Stimulated activated naive B cell treated with anti-CD40 and anti-IgM and Interleukin-4, amounts not matched to agents 10 μg/mL and 1 μg/mL and 100 μg/mL, for 72 hours (primary cell): ENCODE measurements around the gene NXF1.
"Not testable (repeated sequence)": the region's sequence is repeated elsewhere in the genome, so short reads cannot be mapped to it uniquely, and the experiment has no call there.

ENCODE experiments used
- ATAC-seq, 2 donors: fragments of 150-1000 bp; cut with Tn5 transposase; replicated peaks; 2 replicates each; pipeline ENCODE4 v1.10.0; 2021; ENCODE audit warnings: moderate library complexity in 1 of 2
- DNase-seq: peaks from one replicate; pipeline ENCODE4 v3.0.0; 2021
- H3K27ac Mint-ChIP-seq: one replicate; pipeline ENCODE4 v1.8.0; 2022; ENCODE audit warnings: mild to moderate bottlenecking, mixed read lengths
- H3K27me3 Mint-ChIP-seq, 2 donors: one replicate each; pipeline ENCODE4 v1.8.0; 2022; ENCODE audit warnings: mixed read lengths in 2 of 2
- H3K36me3 Mint-ChIP-seq, 2 donors: one replicate each; pipeline ENCODE4 v1.8.0; 2022; ENCODE audit warnings: mixed read lengths in 2 of 2, mild to moderate bottlenecking in 1 of 2
- H3K4me1 Mint-ChIP-seq, 2 donors: one replicate each; pipeline ENCODE4 v1.8.0; 2022; ENCODE audit warnings: mixed read lengths in 2 of 2, mild to moderate bottlenecking in 1 of 2
- H3K4me3 Mint-ChIP-seq, 2 donors: one replicate each; pipeline ENCODE4 v1.8.0; 2022; ENCODE audit warnings: mild to moderate bottlenecking in 2 of 2, mixed read lengths in 2 of 2, moderate library complexity in 1 of 2
- H3K9me3 Mint-ChIP-seq, 2 donors: one replicate each; pipeline ENCODE4 v1.8.0; 2022; ENCODE audit warnings: mixed read lengths in 2 of 2, mild to moderate bottlenecking in 1 of 2

The NXF1 gene

DNA sequence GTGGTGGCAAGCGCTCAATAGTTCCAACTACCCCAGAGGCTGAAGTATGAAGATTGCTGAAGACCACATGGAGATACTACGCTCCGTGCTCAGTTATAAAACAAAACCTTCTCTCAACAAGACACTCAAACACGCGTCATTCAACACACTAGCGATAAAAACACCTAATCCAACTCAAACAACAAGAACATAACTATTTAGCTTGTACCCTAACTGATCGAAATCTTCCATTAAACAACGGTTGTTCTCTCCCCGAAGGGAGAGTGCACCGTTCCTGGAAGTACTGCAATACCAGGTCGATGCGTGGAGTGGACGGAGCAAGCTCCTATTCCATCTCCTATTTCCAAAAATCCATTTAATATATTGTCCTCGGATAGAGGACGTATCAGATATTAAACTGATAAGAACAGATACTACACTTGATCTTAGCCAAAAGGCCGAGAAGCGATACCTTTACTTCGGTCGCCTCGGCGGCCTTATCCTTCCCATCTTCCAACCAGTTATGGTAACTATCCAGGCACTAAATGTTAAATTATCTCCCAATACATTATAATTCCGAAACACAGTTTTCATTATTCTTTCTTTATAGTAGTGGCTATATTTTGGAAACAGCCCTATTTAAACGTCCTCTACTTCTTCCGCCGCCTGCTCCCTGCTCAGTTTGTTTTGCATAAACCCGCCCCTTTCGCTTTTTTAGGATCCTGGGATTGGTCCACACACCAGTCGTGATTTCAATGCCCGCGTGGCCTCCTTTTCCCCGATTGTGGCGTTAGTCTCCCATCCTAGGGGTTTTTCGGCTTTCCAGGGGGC is 36.3 kb upstream of the NXF1 start:
- Mint-ChIP-seq H3K4me1 (peaks cover 13 to 18% of the 10 kb centered on the region in 2 donors), H3K27me3 (no peaks in the 10 kb centered on the region), H3K36me3 (peaks cover 9 to 18% of the 10 kb centered on the region in 2 donors), H3K4me3 (no peak overlapping the region), H3K27ac (no peak overlapping the region), H3K9me3 (no peaks in the 10 kb centered on the region)
- ATAC-seq (peak; percentile 75 to 79), DNase-seq (peak; percentile 90)

DNA sequence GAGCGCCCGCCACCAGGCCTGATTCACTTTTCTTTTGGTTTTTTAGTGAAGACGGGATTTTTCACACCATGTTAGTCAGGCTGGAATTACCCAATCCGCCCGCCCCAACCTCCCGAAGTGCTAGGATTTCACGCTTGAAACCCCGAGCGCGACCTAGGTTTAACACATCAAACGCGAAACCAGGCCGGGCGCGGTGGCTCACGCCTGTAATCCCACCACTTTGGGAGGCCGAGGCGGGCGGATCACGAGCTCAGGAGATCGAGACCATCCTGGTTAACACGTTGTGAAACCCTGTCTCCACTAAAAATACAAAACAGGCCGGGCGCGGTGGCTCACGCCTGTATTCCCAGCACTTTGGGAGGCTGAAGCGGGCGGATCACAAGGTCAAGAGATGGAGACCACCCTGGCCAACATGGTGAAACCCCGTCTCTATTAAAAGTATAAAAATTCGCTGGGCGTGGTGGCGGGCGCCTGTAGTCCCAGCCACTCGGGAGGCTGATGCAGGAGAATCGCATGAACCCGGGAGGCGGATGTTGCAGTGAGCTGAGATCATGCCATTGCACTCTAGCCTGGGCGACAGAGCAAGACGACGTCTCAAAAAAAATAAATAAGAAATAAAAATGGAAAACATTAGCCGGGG is 35.6 kb upstream of the NXF1 start:
- not testable (repeated sequence) for H3K4me3 Mint-ChIP-seq, H3K27me3 Mint-ChIP-seq, H3K9me3 Mint-ChIP-seq, H3K27ac Mint-ChIP-seq
- Mint-ChIP-seq H3K36me3 (peaks cover 9 to 21% of the 10 kb centered on the region in 2 donors), H3K4me1 (peaks cover 15 to 20% of the 10 kb centered on the region in 2 donors)
- peak; percentile 29 to 38 for ATAC-seq
- peak; percentile 94 for DNase-seq

DNA sequence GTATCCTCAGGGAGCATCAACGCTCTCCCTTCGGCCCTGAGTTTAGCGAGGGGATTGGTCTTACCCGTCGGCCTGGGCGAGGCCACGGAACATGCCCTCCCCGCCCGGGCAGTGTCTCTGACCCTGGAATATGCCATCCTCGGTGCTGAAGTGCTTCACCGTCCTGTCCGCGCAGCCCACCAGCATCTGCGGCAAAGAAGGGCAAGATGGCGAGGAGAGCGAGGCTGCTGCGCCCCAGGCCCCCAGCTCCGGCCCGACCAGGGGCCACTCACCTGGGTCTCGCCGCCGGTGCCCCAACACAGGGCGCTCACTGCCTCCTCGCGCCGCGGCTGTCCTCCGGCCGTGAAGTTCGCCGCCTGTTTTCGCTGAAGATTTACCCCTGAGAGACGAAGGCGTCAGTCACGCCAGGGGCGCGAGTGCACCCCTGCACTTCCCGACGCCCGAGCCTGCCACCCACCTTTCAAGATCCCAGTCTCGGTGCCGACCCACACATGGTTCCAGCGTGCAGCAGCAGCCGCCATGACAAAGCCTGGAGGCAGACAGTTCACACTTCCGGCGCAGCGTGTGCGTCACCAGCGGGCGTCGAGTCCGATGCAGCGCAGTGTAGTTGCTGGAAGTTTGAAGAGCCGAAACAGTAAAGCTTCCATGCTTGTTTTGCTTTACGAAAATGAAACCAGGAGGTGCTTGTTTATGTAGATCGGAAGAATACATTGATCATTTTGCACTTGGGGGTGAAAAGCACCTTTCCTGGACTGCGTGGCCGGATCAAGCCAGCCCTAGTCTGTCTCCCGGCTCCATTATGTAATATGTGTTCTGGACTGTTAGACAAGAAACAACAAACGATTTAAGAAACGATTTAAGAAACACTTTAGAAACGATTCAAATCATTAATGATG is 34.1 kb upstream of the NXF1 start, which contains the start of gene WDR74:
WDR74 (minus strand) TSS at position 541 of the 896 bp plus-strand sequence; CDS start at position 521, 20 bp downstream.
- Mint-ChIP-seq H3K36me3 (peaks cover 13 to 31% of the 10 kb centered on the region in 2 donors), H3K27ac (no peak within 1 kb of the TSS), H3K9me3 (no peaks in the 10 kb centered on the region), H3K27me3 (no peaks in the 10 kb centered on the region), H3K4me1 (peaks cover 26 to 30% of the 10 kb centered on the region in 2 donors), H3K4me3 (no peak within 1 kb of the TSS)
- peak; percentile 41 to 53 for ATAC-seq
- DNase-seq = peak; percentile 85

DNA sequence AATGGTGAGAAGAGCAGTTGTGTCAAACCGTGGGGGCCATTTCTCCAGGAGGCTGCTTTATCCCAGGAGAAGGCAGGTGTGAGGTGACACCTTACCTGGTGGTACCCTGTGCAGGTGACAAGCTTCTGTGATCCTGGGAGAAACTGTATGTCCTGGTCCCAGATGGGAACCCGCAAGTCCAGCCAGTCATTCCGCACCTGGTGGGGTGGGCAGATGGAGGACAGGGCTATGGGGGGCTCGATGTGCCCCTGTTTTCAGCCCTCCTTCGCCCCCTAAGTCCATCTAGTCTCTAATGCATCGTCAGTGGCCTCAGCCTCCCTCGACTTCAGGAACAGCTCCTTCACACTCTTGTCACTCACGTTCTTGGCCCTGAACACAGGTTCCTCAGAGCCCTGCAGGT is 30.1 kb upstream of the NXF1 start:
- Mint-ChIP-seq H3K9me3 (no peaks in the 10 kb centered on the region), H3K27me3 (no peaks in the 10 kb centered on the region), H3K4me3 (no peak overlapping the region), H3K4me1 (peaks cover 45 to 56% of the 10 kb centered on the region in 2 donors), H3K27ac (no peak overlapping the region), H3K36me3 (peaks cover 30 to 49% of the 10 kb centered on the region in 2 donors)
- ATAC-seq (no peak), DNase-seq (no peak)

DNA sequence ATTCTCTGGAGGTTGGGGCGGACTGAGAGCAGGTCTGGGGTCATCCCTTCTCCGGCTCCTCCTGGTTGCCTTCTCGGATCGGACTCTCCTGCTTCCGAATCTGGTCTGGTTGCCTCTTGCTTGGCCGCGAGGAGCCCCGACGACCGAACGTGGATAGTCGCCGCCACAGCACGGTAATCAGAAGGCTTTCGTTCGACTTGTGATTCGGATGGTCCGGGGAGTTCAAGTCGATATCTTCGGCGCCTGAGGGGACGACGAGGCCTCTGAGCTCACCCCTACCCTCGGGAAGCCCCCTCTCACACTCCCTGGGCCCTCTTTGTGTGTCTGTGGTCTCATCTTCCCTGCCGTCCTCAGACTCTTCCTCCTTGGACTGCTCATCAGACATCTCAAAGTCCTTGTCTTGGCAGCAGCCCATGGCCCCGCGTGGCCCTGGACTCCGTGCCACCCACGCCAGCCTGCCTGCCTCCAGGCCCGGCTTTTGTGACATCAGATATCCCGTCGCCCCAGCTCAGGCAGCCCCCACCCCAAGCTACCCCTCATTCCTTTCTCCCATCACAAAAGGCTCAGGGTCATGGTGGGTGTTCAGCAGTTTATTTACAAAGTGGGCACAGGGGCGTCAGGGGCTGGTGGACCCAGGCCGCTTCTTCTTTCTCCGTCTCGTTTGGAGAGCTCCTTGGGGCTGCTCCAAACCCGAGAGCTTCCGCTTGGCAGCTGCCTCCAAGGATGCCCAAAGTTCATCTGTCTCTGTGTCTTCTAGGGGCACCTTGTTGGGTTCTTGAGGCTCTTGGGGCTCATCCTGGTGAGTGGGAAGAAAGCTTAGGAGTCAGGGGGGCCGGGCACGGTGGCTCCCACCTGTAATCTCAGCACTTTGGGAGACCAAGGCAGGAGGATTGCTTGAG is 27.3 kb upstream of the NXF1 start, which contains the start of gene TEX54:
TEX54 (minus strand) TSS at position 506 of the 899 bp plus-strand sequence.
- Mint-ChIP-seq H3K36me3 (peaks cover 25 to 44% of the 10 kb centered on the region in 2 donors), H3K27ac (peak within 1 kb of the TSS; percentile 99), H3K9me3 (no peaks in the 10 kb centered on the region), H3K4me3 (peak within 1 kb of the TSS; percentile 86 to 94), H3K27me3 (no peaks in the 10 kb centered on the region), H3K4me1 (peaks cover 37 to 61% of the 10 kb centered on the region in 2 donors)
- DNase-seq = no peak
- ATAC-seq = peak; percentile 15 to 24

DNA sequence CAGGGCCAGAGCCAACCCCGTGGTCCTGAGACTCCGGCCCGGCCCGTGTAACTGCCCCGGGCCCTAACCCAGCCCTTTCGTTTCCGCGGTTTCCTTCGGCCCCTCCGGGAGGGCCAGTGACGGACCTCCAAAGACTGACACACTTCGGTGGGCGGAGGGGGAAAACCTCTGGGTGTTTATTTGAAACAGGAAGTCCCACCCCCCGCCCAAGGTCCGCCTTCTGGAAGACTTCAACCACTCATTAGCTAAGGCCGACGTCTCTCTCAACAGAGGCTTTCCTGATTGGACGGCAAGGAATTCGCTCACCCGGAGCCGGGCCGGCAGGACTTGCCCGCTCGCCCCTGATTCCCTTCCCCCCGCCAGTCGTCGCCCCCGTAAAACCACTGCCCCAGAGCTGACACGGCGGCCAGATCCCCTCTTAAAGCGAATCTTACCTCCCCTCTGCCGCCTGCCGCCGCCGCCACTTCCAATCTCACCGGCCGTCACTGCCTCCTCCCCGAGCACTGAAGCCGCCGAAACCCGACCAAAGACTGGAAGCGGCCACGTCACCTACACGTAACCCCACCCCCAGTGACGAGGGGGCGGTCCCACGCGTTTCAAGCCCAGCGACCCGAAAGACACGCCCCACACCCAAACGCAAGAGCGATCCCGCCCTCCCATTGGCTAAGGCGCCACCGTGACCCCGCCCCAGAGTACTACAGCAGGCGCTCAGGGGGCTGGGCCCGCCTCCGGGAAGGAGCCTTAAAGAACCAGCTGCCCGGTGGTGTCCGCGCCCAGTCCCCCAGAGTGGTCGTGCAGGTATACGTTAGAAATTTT is 26.5 kb upstream of the NXF1 start, which contains the start of gene STX5:
STX5 (minus strand) TSS at position 532 of the 816 bp plus-strand sequence. CDS start 808 bp downstream, outside the sequence.
- Mint-ChIP-seq H3K27ac (peak within 1 kb of the TSS; percentile 99), H3K4me1 (peaks cover 36 to 55% of the 10 kb centered on the region in 2 donors), H3K27me3 (no peaks in the 10 kb centered on the region), H3K4me3 (peak within 1 kb of the TSS; percentile 86 to 94), H3K36me3 (peaks cover 27 to 48% of the 10 kb centered on the region in 2 donors), H3K9me3 (no peaks in the 10 kb centered on the region)
- DNase-seq (peak; percentile 97), ATAC-seq (peak; percentile 88 to 91)

DNA sequence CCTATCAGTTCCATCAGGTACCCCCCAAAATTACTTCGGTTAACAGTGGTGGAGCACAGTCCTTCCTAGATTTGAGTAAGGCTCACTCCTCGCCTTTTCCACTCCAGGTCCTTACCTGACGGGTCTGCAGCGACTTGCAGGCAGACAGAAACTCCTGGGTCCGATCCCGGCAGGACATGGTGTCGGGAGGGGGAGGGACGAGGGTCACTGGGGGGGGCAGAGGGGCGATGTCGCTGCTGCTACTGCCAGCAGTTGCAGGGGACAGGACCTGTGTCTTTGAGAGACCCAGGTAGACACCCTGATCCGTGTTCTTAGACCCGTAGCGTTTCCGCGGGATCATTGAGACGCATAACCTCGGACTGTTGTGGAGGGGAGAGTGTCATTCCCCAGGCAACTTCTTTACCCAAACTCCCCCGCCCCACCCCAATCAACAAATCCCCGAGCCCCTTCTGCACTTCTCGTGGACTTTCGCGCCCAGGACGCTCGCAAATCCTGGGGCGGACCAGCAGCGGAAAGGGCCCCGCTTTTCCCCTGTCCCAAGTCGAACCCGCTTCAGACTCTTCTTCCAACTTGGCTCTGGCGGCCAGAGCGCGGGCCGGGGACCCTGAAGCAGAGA is 25.8 kb upstream of the NXF1 start:
- no peak for DNase-seq
- Mint-ChIP-seq H3K4me1 (peaks cover 33 to 52% of the 10 kb centered on the region in 2 donors), H3K27me3 (no peaks in the 10 kb centered on the region), H3K36me3 (peaks cover 27 to 44% of the 10 kb centered on the region in 2 donors), H3K9me3 (no peaks in the 10 kb centered on the region), H3K4me3 (peak overlapping the region; percentile 86 to 94), H3K27ac (peak overlapping the region; percentile 99)
- ATAC-seq = peak; percentile 4 to 17

DNA sequence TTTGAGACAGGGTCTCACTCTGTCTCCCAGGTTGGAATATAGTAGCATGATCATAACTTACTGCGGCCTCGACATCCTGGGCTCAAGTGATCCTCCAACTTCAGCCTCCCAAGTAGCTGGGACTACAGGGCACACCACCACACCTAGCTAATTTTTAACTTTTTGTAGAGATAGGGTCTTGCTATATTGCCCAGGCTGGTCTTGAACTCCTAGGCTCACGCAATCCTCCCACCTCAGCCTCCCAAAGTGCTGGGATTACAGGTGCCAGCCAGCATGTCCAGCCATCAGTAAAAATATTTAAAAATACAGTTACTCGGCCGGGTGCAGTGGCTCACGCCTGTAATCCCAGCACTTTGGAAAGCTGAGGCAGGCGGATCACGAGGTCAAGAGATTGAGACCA is 22.9 kb upstream of the NXF1 start:
- Mint-ChIP-seq H3K4me1 (peaks cover 17 to 29% of the 10 kb centered on the region in 2 donors), H3K36me3 (peaks cover 31 to 47% of the 10 kb centered on the region in 2 donors)
- H3K4me3 Mint-ChIP-seq, H3K27me3 Mint-ChIP-seq, H3K9me3 Mint-ChIP-seq, DNase-seq, ATAC-seq, H3K27ac Mint-ChIP-seq: not testable (repeated sequence)

DNA sequence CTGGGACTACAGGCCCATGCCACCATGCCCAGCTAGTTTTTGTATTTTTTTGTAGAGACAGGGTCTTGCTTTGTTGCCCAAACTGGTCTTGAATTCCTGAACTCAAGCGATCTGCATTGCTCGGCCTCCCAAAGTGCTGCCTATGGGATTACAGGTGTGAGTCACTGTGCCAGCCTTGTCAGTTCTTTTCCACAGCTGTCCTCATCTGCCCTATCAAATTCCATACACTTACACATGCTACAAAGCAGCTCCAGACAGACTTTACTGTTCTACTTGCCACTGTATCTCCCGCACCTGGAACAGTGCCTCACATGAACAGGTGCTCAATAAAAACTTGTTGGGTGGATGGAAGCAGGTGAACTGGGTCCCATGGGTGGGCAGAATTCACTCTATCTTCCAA is 18.4 kb upstream of the NXF1 start:
- ATAC-seq (no peak), DNase-seq (no peak)
- Mint-ChIP-seq H3K36me3 (peaks cover 32 to 53% of the 10 kb centered on the region in 2 donors), H3K9me3 (no peaks in the 10 kb centered on the region), H3K4me3 (no peak overlapping the region), H3K27me3 (no peaks in the 10 kb centered on the region), H3K4me1 (peaks cover 0 to 1% of the 10 kb centered on the region in 2 donors), H3K27ac (no peak overlapping the region)

DNA sequence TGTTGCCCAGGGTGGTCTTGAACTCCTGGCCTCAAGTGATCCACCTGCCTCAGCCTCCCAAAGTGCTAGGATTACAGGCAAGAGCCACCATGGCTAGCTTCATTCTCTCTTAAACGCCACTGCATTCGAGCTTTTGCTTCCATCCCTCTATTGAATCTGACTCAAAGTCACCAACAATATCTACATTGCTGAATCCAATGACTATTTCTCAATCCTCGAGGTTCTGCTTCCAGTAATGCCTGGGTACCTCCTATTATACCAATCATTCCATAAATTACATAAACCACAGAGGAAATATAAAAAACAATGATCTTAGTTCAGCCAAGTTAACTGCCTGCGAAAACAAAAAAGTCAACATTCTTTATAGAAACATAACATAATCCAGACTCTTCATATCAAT is 11.9 kb upstream of the NXF1 start:
- Mint-ChIP-seq H3K4me3 (no peak overlapping the region), H3K36me3 (peaks cover 12 to 22% of the 10 kb centered on the region in 2 donors), H3K9me3 (no peaks in the 10 kb centered on the region), H3K27ac (no peak overlapping the region), H3K4me1 (no peaks in the 10 kb centered on the region), H3K27me3 (no peaks in the 10 kb centered on the region)
- ATAC-seq (no peak), DNase-seq (no peak)

DNA sequence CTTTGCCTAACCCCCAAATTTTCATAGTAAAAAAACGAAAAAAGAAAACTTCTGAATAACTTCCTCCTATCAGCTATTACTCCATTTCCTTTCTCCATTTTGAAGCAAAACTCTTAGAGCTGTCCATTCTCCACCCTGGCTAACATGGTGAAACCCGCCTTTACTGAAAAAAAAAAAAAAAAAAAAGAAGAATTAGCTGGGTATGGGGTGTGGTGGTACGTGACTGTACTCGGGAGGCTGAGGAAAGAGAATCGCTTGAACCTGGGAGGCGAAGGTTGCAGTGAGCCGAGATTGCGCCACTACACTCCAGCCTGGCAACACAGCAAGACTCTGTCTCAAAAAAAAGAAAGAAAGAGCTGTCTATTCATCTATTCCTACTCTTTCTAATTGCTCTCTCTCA is 11.3 kb upstream of the NXF1 start:
- no peak for ATAC-seq
- H3K27ac Mint-ChIP-seq = no peak overlapping the region
- H3K4me3 Mint-ChIP-seq = no peak overlapping the region
- no peak for DNase-seq
- H3K27me3 Mint-ChIP-seq = no peaks in the 10 kb centered on the region
- peaks cover 12 to 22% of the 10 kb centered on the region in 2 donors for H3K36me3 Mint-ChIP-seq
- H3K4me1 Mint-ChIP-seq = no peaks in the 10 kb centered on the region
- no peaks in the 10 kb centered on the region for H3K9me3 Mint-ChIP-seq

DNA sequence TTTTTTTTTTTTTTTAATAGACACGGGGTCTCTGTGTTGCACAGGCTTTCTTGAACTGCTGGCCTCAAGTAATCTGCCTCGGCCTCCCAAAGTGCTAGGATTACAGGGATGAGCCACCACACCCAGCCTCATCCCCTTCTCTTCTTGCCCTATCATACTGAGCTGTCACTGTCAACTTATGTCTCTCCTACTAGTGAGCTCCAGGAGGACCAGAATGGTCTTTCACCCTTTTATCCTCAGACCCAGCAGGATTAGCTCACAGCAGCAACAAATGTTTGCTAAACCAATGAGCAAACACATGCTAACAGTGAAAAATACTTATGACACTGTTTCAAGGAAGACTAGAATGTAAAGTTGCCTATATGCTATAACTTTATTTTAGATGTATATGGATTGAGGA is 6.4 kb upstream of the NXF1 start:
- Mint-ChIP-seq H3K27ac (no peak overlapping the region), H3K4me3 (no peak overlapping the region), H3K27me3 (no peaks in the 10 kb centered on the region), H3K4me1 (peaks cover 8 to 14% of the 10 kb centered on the region in 2 donors), H3K9me3 (no peaks in the 10 kb centered on the region), H3K36me3 (peaks cover 0 to 10% of the 10 kb centered on the region in 2 donors)
- DNase-seq (no peak), ATAC-seq (no peak)
